ENCODE data around the gene SPTY2D1.
A peak's percentile ranks its signal among the peaks of the same experiment; 100 is the strongest.

SPTY2D1 gene

GRCh38 chr11:18633256-18634139, 644 bp downstream of the SPTY2D1 start:
- H3K27ac ChIP-seq (replicated peaks), result peak overlapping the region; percentile 89

GRCh38 chr11:18632841-18633240, 1.3 kb downstream of the SPTY2D1 start:
- no peak for DNase-seq (ENCODE audit: low read depth in 1 of 2, low spot score in 1 of 2)
- H3K27ac ChIP-seq (replicated peaks), result no peak overlapping the region
- H3K4me3 ChIP-seq (replicated peaks; ENCODE audit: insufficient read depth, low read length), result peak overlapping the region; percentile 99
- TF ChIP-seq CTCF (IDR thresholded peaks at IDR 0.05; ENCODE audit: insufficient read depth, low read length) (no peak), POLR2AphosphoS5 (IDR thresholded peaks at IDR 0.05; ENCODE audit: low read depth) (no peak), SPI1 (IDR thresholded peaks at IDR 0.05; ENCODE audit: borderline replicate concordance, low read depth) (no peak), GABPA (IDR thresholded peaks at IDR 0.05; ENCODE audit: low read depth) (no peak), REST (IDR thresholded peaks at IDR 0.05; ENCODE audit: insufficient replicate concordance, low read depth) (no peak)
- H3K27me3 ChIP-seq (ENCODE audit: insufficient read depth, poor library complexity, severe bottlenecking), result no peaks in the 10 kb centered on the region

More at GRCh38 chr11:18633256-18634139, 644 bp downstream of the SPTY2D1 start:
- no peak for TF ChIP-seq POLR2AphosphoS5 (IDR thresholded peaks at IDR 0.05; ENCODE audit: low read depth)
- no peak for TF ChIP-seq SPI1 (IDR thresholded peaks at IDR 0.05; ENCODE audit: borderline replicate concordance, low read depth)
- no peak for TF ChIP-seq GABPA (IDR thresholded peaks at IDR 0.05; ENCODE audit: low read depth)
- TF ChIP-seq CTCF (IDR thresholded peaks at IDR 0.05; ENCODE audit: insufficient read depth, low read length), result no peak
- no peak for TF ChIP-seq REST (IDR thresholded peaks at IDR 0.05; ENCODE audit: insufficient replicate concordance, low read depth)
- Histone ChIP-seq H3K27me3 (ENCODE audit: insufficient read depth, poor library complexity, severe bottlenecking) (no peaks in the 10 kb centered on the region), H3K4me3 (replicated peaks; ENCODE audit: insufficient read depth, low read length) (peak overlapping the region; percentile 99)
- peak in 1 of 2 experiments; percentile 21 for DNase-seq (ENCODE audit: low read depth in 1 of 2, low spot score in 1 of 2)

GRCh38 chr11:18624161-18624560, 10.0 kb downstream of the SPTY2D1 start:
- no peak overlapping the region for H3K27ac ChIP-seq (replicated peaks)
- no peak overlapping the region for H3K4me3 ChIP-seq (replicated peaks; ENCODE audit: insufficient read depth, low read length)
- no peak for DNase-seq (ENCODE audit: low read depth in 1 of 2, low spot score in 1 of 2)
- TF ChIP-seq REST (IDR thresholded peaks at IDR 0.05; ENCODE audit: insufficient replicate concordance, low read depth) (no peak), SPI1 (IDR thresholded peaks at IDR 0.05; ENCODE audit: borderline replicate concordance, low read depth) (no peak), POLR2AphosphoS5 (IDR thresholded peaks at IDR 0.05; ENCODE audit: low read depth) (no peak), GABPA (IDR thresholded peaks at IDR 0.05; ENCODE audit: low read depth) (no peak), CTCF (IDR thresholded peaks at IDR 0.05; ENCODE audit: insufficient read depth, low read length) (no peak)
- H3K27me3 ChIP-seq (ENCODE audit: insufficient read depth, poor library complexity, severe bottlenecking), result no peaks in the 10 kb centered on the region

All from HL-60 (cell line).